Heart right ventricle (tissue), 16 donors: ENCODE measurements around the gene SLC2A9. TPM values are rescaled to one million over a fixed set of nuclear protein-coding genes. Genes with fewer than 3 reads are reported as not detected.

Experiments used
- ATAC-seq, 8 donors: fragments of 200-7000 bp; cut with Tn5 transposase; one replicate each; pipeline ENCODE4 v1.9.1; 2020; ENCODE audit warnings: mild to moderate bottlenecking in 8 of 8, moderate library complexity in 8 of 8, moderate number of reproducible peaks in 1 of 8
- DNase-seq, 2 donors: peaks; one replicate each; pipeline ENCODE4 v3.0.0-alpha.2; 2020
- H3K27ac ChIP-seq, 10 donors: fragments of 200-600 bp; sonication (generic) in 2 of 10; one replicate each; pipeline versions ENCODE4 v1.5.0 to v1.8.0; 2020 to 2022; ENCODE audit warnings: mild to moderate bottlenecking in 3 of 10
- H3K27me3 ChIP-seq, 7 donors: fragments of 200-600 bp; one replicate each; pipeline ENCODE4 v1.8.0; 2021 to 2022; ENCODE audit warnings: mild to moderate bottlenecking in 2 of 7
- H3K36me3 ChIP-seq, 9 donors: fragments of 200-600 bp; sonication (generic) in 1 of 9; one replicate each; pipeline versions ENCODE4 v1.5.0 to v1.8.0; 2020 to 2022; ENCODE audit warnings: mild to moderate bottlenecking in 2 of 9
- H3K4me1 ChIP-seq, 9 donors: fragments of 200-600 bp; sonication (generic) in 1 of 9; one replicate each; pipeline versions ENCODE4 v1.5.0 to v1.8.0; 2020 to 2022; ENCODE audit warnings: mild to moderate bottlenecking in 4 of 9
- H3K4me3 ChIP-seq, 10 donors: fragments of 200-600 bp; sonication (generic) in 2 of 10; one replicate each; pipeline versions ENCODE4 v1.5.0 to v1.8.0; 2020 to 2022; ENCODE audit warnings: mild to moderate bottlenecking in 7 of 10, moderate library complexity in 2 of 10
- H3K9me3 ChIP-seq, 11 donors: fragments of 200-600 bp in 10 of 11; sonication (generic) in 2 of 11; one replicate each; pipeline versions ENCODE4 v1.5.0 to v1.8.0; 2013 to 2022; ENCODE audit warnings: mild to moderate bottlenecking in 2 of 11, control low read depth in 1 of 11, moderate library complexity in 1 of 11
- CTCF ChIP-seq, 9 donors: fragments of 200-600 bp; sonication (generic) in 2 of 9; IDR thresholded peaks; one replicate each; pipeline versions ENCODE4 v1.5.0 to v1.8.0; 2021 to 2022; ENCODE audit warnings: antibody characterized with exemption in 9 of 9, mild to moderate bottlenecking in 5 of 9, moderate library complexity in 1 of 9
- WGBS, 2 donors: extraction: QIAGEN DNeasy Blood & Tissue Kit; methylation state at CpG; one replicate each; pipeline ENCODE4 v1.1.7; 2013; ENCODE audit warnings: inconsistent platforms in 1 of 2; 5-methylcytosine and 5-hydroxymethylcytosine counted together
- intact Hi-C, 10 donors: fragments of 100-400 bp; cut with DNase I; formaldehyde crosslinking; loops; one replicate each; pipeline versions ENCODE4 v1.11.1 to v1.14.2; 2022
- polyA plus RNA-seq, 2 donors: library from polyadenylated mRNA; stranded (reverse); fragments of 200-250 nt; gene quantifications; one replicate each; pipeline ENCODE4 v1.2.3, GENCODE V29; 2013
- total RNA-seq, 10 donors: library from RNA; stranded (reverse); fragmentation: NEBNext Ultra II Directional in 3 of 10; extraction: Animal tissue kit (Norgen Biotek cat#: 25700) in 3 of 10; gene quantifications; one replicate each; pipeline versions ENCODE4 v1.2.1 to v1.2.4, GENCODE V29; 2021 to 2023
- donor health status: Arrhythmogenic right ventricular cardiomyopathy.
- donor health status: ischemic (EF 13 %, LVEDD 7.1; RV severe dilation, severe dysfunction).
- donor health status: healthy with polysubstance abuse.
- donor health status: DM: no; HTN: yes; CAD: no.
- donor health status: DM: no; HTN: no; CAD: no.
- donor health status: ischemic (EF 25% LVEDD 6.9; RV normal size, moderate dysfunction).
- donor health status: ischemic (EF 25% LVEDD 5.7; RV mildly dilated, moderate dysfunction).
- donor health status: healthy.
- donor health status: DM: yes; HTN: yes; CAD: no.
- donor health status: Ischemic cardiomyopathy.
- donor health status: ischemic (EF 35%, LVEDD 5.7; RV mildly dilated, moderate dysfunction).
- donor health status: nonischemic (EF 11% LVEDD 7.7; RV severe dilation, severe dysfunction).
- donor health status: DM: yes; HTN: yes; CAD: no.
- donor health status: PGD.
- donor health status: ischemic (EF 29% LVEDD 5.4; RV normal size, mild dysfunction).
- donor health status: nonischemic (EF 23%, LVEDD 6.1; RV moderate dilation, normal function).

SLC2A9 gene
- total and polyA plus RNA-seq, 12 donors = 3.1 to 10.9 (median 5.5) TPM

GRCh38 chr4:9964879-9965278 lies 56.4 kb downstream of the SLC2A9 start:
- ATAC-seq (no peak), DNase-seq (no peak)
- intact Hi-C loops = no loop called here
- Histone ChIP-seq H3K9me3 (peaks cover 0 to 16% (median 0%) of the 10 kb centered on the region in 11 donors), H3K36me3 (no peaks in the 10 kb centered on the region), H3K27me3 (no peaks in the 10 kb centered on the region), H3K27ac (no peak overlapping the region), H3K4me1 (no peaks in the 10 kb centered on the region), H3K4me3 (no peak overlapping the region)
- WGBS, 2 donors = 71 to 79% methylated on average over 7 of the region's 7 CpGs
- no peak for TF ChIP-seq CTCF (IDR thresholded peaks at IDR 0.05)

GRCh38 chr4:9963328-9963727 lies 58.0 kb downstream of the SLC2A9 start:
- Histone ChIP-seq H3K27me3 (no peaks in the 10 kb centered on the region), H3K27ac (no peak overlapping the region), H3K4me3 (no peak overlapping the region), H3K4me1 (no peaks in the 10 kb centered on the region), H3K36me3 (no peaks in the 10 kb centered on the region), H3K9me3 (peaks cover 0 to 16% (median 0%) of the 10 kb centered on the region in 11 donors)
- 92 to 97% methylated on average over 5 of the region's 5 CpGs for WGBS, 2 donors
- ATAC-seq (no peak), DNase-seq (no peak)
- intact Hi-C loops = no loop called here
- TF ChIP-seq CTCF (IDR thresholded peaks at IDR 0.05) = no peak

GRCh38 chr4:9962611-9963314 lies 58.5 kb downstream of the SLC2A9 start:
- H3K36me3 ChIP-seq = no peaks in the 10 kb centered on the region
- H3K27ac ChIP-seq = no peak overlapping the region
- DNase-seq = no peak
- peaks cover 0 to 16% (median 0%) of the 10 kb centered on the region in 11 donors for H3K9me3 ChIP-seq
- TF ChIP-seq CTCF (IDR thresholded peaks at IDR 0.05) = no peak
- H3K4me3 ChIP-seq = no peak overlapping the region
- H3K27me3 ChIP-seq = no peaks in the 10 kb centered on the region
- H3K4me1 ChIP-seq = no peaks in the 10 kb centered on the region
- intact Hi-C loops = no loop called here
- WGBS, 2 donors = 85 to 94% methylated on average over 5 of the region's 5 CpGs
- no peak for ATAC-seq

DNA sequence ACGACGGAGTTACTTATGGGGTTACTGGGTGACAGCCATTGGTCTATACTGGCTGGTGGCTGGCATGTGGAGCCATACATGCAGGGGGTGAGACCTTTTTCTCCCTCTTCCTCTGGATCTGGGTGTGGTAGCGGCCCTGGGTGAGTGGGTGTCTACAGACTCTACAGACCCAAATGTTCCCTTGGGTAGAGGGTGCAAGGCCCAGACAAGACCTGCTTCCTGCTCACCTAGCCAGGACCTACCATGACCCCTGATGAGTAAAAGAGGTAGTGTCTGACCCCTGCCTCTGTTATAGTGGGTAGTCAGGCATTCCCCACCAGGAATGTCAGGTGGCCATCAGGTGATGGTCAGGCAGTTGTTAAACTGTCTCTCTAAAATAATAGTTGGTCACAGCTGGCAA lies 66.8 kb downstream of the SLC2A9 start:
- Histone ChIP-seq H3K4me1 (no peaks in the 10 kb centered on the region), H3K4me3 (no peak overlapping the region)

More for the DNA sequence above, 66.8 kb downstream of the SLC2A9 start:
- TF ChIP-seq CTCF (IDR thresholded peaks at IDR 0.05) = no peak
- Histone ChIP-seq H3K27ac (no peak overlapping the region), H3K27me3 (no peaks in the 10 kb centered on the region), H3K36me3 (no peaks in the 10 kb centered on the region), H3K9me3 (peaks cover 0 to 6% (median 0%) of the 10 kb centered on the region in 11 donors)
- intact Hi-C loops = loop anchor here in 1 of 10 donors (10.0 kb wide), 1 partner anchor 1330 kb away; no protein-coding TSS in a partner anchor
- ATAC-seq (no peak), DNase-seq (no peak)
- 77 to 98% methylated on average over 3 of the region's 3 CpGs for WGBS, 2 donors
